Measurements from ENCODE around the gene RNF152.

DNA sequence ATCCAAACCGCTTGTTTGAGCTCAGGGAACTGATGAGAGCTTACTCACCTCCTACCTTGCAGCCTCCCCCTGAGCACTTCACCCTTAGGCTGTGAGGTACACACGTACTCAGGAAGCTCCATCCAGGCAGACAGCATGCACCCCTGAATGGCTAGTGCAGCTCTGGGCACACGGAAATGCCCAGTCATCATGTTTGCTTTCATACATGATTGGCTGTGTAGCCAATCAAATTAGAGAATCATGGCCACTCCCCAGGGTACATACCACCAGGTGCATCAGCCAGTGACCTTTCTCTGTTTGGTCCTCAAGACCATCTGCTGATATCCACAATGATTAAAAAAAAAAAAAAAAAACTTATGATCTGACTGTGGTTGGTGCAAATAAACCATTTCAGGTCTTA is 42.1 kb downstream of the RNF152 start:
- TF ChIP-seq, protein P1, sequence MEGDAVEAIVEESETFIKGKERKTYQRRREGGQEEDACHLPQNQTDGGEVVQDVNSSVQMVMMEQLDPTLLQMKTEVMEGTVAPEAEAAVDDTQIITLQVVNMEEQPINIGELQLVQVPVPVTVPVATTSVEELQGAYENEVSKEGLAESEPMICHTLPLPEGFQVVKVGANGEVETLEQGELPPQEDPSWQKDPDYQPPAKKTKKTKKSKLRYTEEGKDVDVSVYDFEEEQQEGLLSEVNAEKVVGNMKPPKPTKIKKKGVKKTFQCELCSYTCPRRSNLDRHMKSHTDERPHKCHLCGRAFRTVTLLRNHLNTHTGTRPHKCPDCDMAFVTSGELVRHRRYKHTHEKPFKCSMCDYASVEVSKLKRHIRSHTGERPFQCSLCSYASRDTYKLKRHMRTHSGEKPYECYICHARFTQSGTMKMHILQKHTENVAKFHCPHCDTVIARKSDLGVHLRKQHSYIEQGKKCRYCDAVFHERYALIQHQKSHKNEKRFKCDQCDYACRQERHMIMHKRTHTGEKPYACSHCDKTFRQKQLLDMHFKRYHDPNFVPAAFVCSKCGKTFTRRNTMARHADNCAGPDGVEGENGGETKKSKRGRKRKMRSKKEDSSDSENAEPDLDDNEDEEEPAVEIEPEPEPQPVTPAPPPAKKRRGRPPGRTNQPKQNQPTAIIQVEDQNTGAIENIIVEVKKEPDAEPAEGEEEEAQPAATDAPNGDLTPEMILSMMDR (IDR thresholded peaks at IDR 0.05), result no peak
- no peak for TF ChIP-seq POLR2A (IDR thresholded peaks at IDR 0.05)
- no peak for TF ChIP-seq POLR2AphosphoS5 (IDR thresholded peaks at IDR 0.05)
